IMR-90 (cell line): ENCODE measurements around the gene BBS1. TPM values are rescaled to one million over a fixed set of nuclear protein-coding genes. Genes with fewer than 3 reads are reported as not detected.
A peak's percentile ranks its signal among the peaks of the same experiment; 100 is the strongest.

ENCODE experiments used
- ATAC-seq: fragments of 200-7000 bp; cut with Tn5 transposase; 2 replicates; pipeline ENCODE4 v1.9.1; 2020; ENCODE audit warnings: low read depth, mild to moderate bottlenecking, moderate library complexity
- BruUV-seq: library from RNA; stranded (reverse); fragments of 400-500 nt; replicated peaks from 2 replicates; lab custom pipeline; 2021; lab: Mats Ljungman, UMichigan
- CTCF ChIA-PET: fragments of 300-600 bp; formaldehyde crosslinking; extraction: SDS; loops from one replicate; lab custom pipeline; 2021; ENCODE audit warnings: antibody characterized with exemption; lab: Yijun Ruan, JAX
- POLR2A ChIA-PET: fragments of 300-600 bp; sonication (Branson Sonifier 250); formaldehyde crosslinking; loops from one replicate; lab custom pipeline; 2022; ENCODE audit warnings: antibody characterized with exemption; ENCODE audit not compliant: unreplicated experiment; lab: Charles Lee
- DNase-seq: peaks from one replicate; pipeline ENCODE4 v3.0.0; 2013
- H2AFZ ChIP-seq: replicated peaks from 2 replicates; pipeline ENCODE3; 2013; ENCODE audit warnings: low read length, mild to moderate bottlenecking; ENCODE audit not compliant: poor library complexity
- H2AK5ac ChIP-seq: 2 replicates; pipeline ENCODE4 v1.6.1; 2013; ENCODE audit warnings: low read depth, low read length, inconsistent platforms
- H2AK9ac ChIP-seq: replicated peaks from 2 replicates; pipeline ENCODE3; 2013; ENCODE audit warnings: mild to moderate bottlenecking, low read depth, low read length, moderate library complexity; ENCODE audit not compliant: poor library complexity
- H2BK120ac ChIP-seq: 2 replicates; pipeline ENCODE4 v1.6.1; 2013; ENCODE audit warnings: low read depth, low read length, inconsistent platforms
- H2BK15ac ChIP-seq: 3 replicates; pipeline ENCODE4 v1.6.1; 2013; ENCODE audit warnings: low read depth, low read length, inconsistent platforms
- H2BK20ac ChIP-seq: 2 replicates; pipeline ENCODE4 v1.6.1; 2013; ENCODE audit warnings: low read depth, mild to moderate bottlenecking, inconsistent platforms, low read length, moderate library complexity
- H2BK5ac ChIP-seq: 2 replicates; pipeline ENCODE4 v1.6.1; 2013; ENCODE audit warnings: mild to moderate bottlenecking, low read depth, low read length, inconsistent platforms; ENCODE audit not compliant: poor library complexity, severe bottlenecking
- H3K14ac ChIP-seq: replicated peaks from 2 replicates; pipeline ENCODE4 v1.6.1; 2013; ENCODE audit warnings: low read depth, low read length, inconsistent platforms
- H3K18ac ChIP-seq: 2 replicates; pipeline ENCODE4 v1.6.1; 2013; ENCODE audit warnings: low read depth, low read length, control low read depth
- H3K23ac ChIP-seq: 2 replicates; pipeline ENCODE4 v1.6.1; 2013; ENCODE audit warnings: low read depth, low read length, inconsistent platforms
- H3K27ac ChIP-seq: 2 replicates; pipeline ENCODE4 v1.5.1; 2013; ENCODE audit warnings: mild to moderate bottlenecking, control low read depth, low read length; ENCODE audit not compliant: insufficient read depth
- H3K27me3 ChIP-seq: 2 replicates; pipeline ENCODE4 v1.6.1; 2013; ENCODE audit warnings: low read length; ENCODE audit not compliant: control insufficient read depth, insufficient read depth
- H3K36me3 ChIP-seq: 2 replicates; pipeline ENCODE4 v1.6.1; 2013; ENCODE audit warnings: low read length, mixed read lengths; ENCODE audit not compliant: control insufficient read depth, insufficient read depth
- H3K4ac ChIP-seq: 2 replicates; pipeline ENCODE4 v1.6.1; 2013; ENCODE audit warnings: low read depth, low read length, inconsistent platforms
- H3K4me1 ChIP-seq: 2 replicates; pipeline ENCODE4 v1.6.1; 2013; ENCODE audit warnings: low read length, mixed read lengths; ENCODE audit not compliant: control insufficient read depth, insufficient read depth
- H3K4me2 ChIP-seq: 2 replicates; pipeline ENCODE4 v1.6.1; 2013; ENCODE audit warnings: low read depth, mild to moderate bottlenecking, control low read depth, low read length, moderate library complexity
- H3K4me3 ChIP-seq: 2 replicates; pipeline ENCODE4 v1.5.1; 2013; ENCODE audit warnings: low read depth, mild to moderate bottlenecking, control low read depth, low read length, moderate library complexity; ENCODE audit not compliant: insufficient read depth
- H3K56ac ChIP-seq: 2 replicates; pipeline ENCODE4 v1.6.1; 2013; ENCODE audit warnings: low read length, inconsistent platforms; ENCODE audit not compliant: insufficient read depth; ENCODE audit errors: extremely low read depth
- H3K79me1 ChIP-seq, 2 experiments: 2 replicates each; pipeline ENCODE4 v1.6.1; 2013; ENCODE audit warnings: low read length in 2 of 2, inconsistent platforms in 1 of 2, low read depth in 1 of 2
- H3K9ac ChIP-seq: 2 replicates; pipeline ENCODE4 v1.6.1; 2013; ENCODE audit warnings: low read depth, low read length, control low read depth
- H3K9me1 ChIP-seq: 2 replicates; pipeline ENCODE4 v1.6.1; 2013; ENCODE audit warnings: low read length, inconsistent platforms; ENCODE audit not compliant: insufficient read depth
- H3K9me3 ChIP-seq: 2 replicates; pipeline ENCODE4 v1.6.1; 2013; ENCODE audit warnings: low read length; ENCODE audit not compliant: control insufficient read depth, insufficient read depth
- H4K20me1 ChIP-seq: 2 replicates; pipeline ENCODE4 v1.6.1; 2013; ENCODE audit warnings: low read length, inconsistent platforms; ENCODE audit not compliant: insufficient read depth
- H4K5ac ChIP-seq: 2 replicates; pipeline ENCODE4 v1.6.1; 2013; ENCODE audit warnings: mild to moderate bottlenecking, low read depth, low read length, control low read depth
- H4K8ac ChIP-seq, 2 experiments: 2 replicates each; pipeline ENCODE4 v1.6.1; 2013; ENCODE audit warnings: low read depth in 2 of 2, low read length in 2 of 2, control low read depth in 1 of 2, inconsistent platforms in 1 of 2
- H4K91ac ChIP-seq: 2 replicates; pipeline ENCODE4 v1.6.1; 2013; ENCODE audit warnings: low read depth, low read length, inconsistent platforms; ENCODE audit not compliant: insufficient read depth
- CHD1 ChIP-seq: IDR thresholded peaks from 2 replicates; pipeline ENCODE4 v1.6.1; 2012; ENCODE audit warnings: low read depth, low read length, improper control_type of control experiment
- FOS ChIP-seq: fragments of 150-350 bp; IDR thresholded peaks from 2 replicates; pipeline ENCODE4 v1.6.1; 2016; ENCODE audit warnings: low read depth, low read length
- MAFK ChIP-seq: IDR thresholded peaks from 2 replicates; pipeline ENCODE4 v1.6.1; 2012; ENCODE audit warnings: low read depth, low read length, improper control_type of control experiment
- MXI1 ChIP-seq: IDR thresholded peaks from 2 replicates; pipeline ENCODE4 v1.6.1; 2012; ENCODE audit warnings: low read depth, mild to moderate bottlenecking, low read length, moderate library complexity, borderline replicate concordance
- NFE2L2 ChIP-seq: fragments of 150-350 bp; IDR thresholded peaks from 2 replicates; pipeline ENCODE4 v1.6.1; 2016; ENCODE audit warnings: low read depth, mild to moderate bottlenecking, low read length
- POLR2A ChIP-seq: IDR thresholded peaks from 2 replicates; pipeline ENCODE4 v1.6.1; 2012; ENCODE audit warnings: mild to moderate bottlenecking, low read depth, low read length
- RAD21 ChIP-seq: IDR thresholded peaks from 2 replicates; pipeline ENCODE4 v1.6.1; 2012; ENCODE audit warnings: low read length, improper control_type of control experiment
- RCOR1 ChIP-seq: IDR thresholded peaks from 2 replicates; pipeline ENCODE4 v1.6.1; 2012; ENCODE audit warnings: mild to moderate bottlenecking, low read length, improper control_type of control experiment; ENCODE audit not compliant: insufficient replicate concordance
- RFX5 ChIP-seq: IDR thresholded peaks from 2 replicates; pipeline ENCODE4 v1.8.0; 2012; ENCODE audit warnings: low read depth, mild to moderate bottlenecking, low read length, moderate library complexity
- WGBS, 2 experiments: methylation state at CpG; one replicate each; pipeline versions ENCODE4 v1.1.5 to v1.1.7; 2013; ENCODE audit warnings: missing lambda C conversion rate in 2 of 2; ENCODE audit not compliant: insufficient read length in 1 of 2; ENCODE audit errors: extremely low coverage in 2 of 2; 5-methylcytosine and 5-hydroxymethylcytosine counted together
- dilution Hi-C: fragments of 300-500 bp; cut with HindIII; formaldehyde crosslinking; loops from one replicate; pipeline ENCODE4 v1.14.3; 2018; ENCODE audit warnings: low sequenced_read_pairs; ENCODE audit not compliant: unreplicated experiment
- in situ Hi-C: fragments of 300-500 bp; cut with MboI; formaldehyde crosslinking; loops from 3 replicates; pipeline ENCODE4 v1.14.3; 2019; ENCODE audit warnings: low sequenced_read_pairs, inconsistent platforms, mixed read lengths
- intact Hi-C: fragments of 100-400 bp; cut with micrococcal nuclease; formaldehyde crosslinking; loops from 2 replicates; pipeline ENCODE4 v1.10.0; 2022
- polyA plus RNA-seq, 3 experiments: library from polyadenylated mRNA; depleted of rRNA; stranded (reverse); fragments of >200 nt; gene quantifications; 2 replicates each; pipeline ENCODE4 v1.2.3, GENCODE V29; 2012; ENCODE audit warnings: low replicate concordance in 1 of 3
- total RNA-seq: library from RNA; depleted of rRNA; stranded (reverse); fragments of >200 nt; gene quantifications from 2 replicates; pipeline ENCODE4 v1.2.3, GENCODE V29; 2012
- TF ChIP-seq, protein P1 (sequence below): fragments of 150-350 bp; IDR thresholded peaks from 2 replicates; pipeline ENCODE4 v1.6.1; 2016; ENCODE audit warnings: low read depth, mild to moderate bottlenecking, low read length, moderate library complexity, borderline replicate concordance

Gene BBS1
- total and polyA plus RNA-seq, 2 of the 4 experiments (the other 2 are of a cell fraction), result 16.5 to 20.6 TPM

GRCh38 chr11:66529069-66529468 lies 18.6 kb downstream of the BBS1 start:
- Histone ChIP-seq H3K9ac (no peak overlapping the region), H3K56ac (no peak overlapping the region), H3K4ac (no peak overlapping the region), H4K8ac (no peak overlapping the region), H2AK9ac (no peak overlapping the region), H3K9me1 (0 out of 2 replicates have a peak, but pooled peaks cover 3% of the 10 kb centered on the region), H2BK20ac (no peak overlapping the region), H2AK5ac (no peak overlapping the region), H3K14ac (no peak overlapping the region), H3K79me1 (no peaks in the 10 kb centered on the region), H2BK120ac (no peak overlapping the region), H3K27me3 (no peaks in the 10 kb centered on the region), H3K23ac (no peak overlapping the region), H3K4me1 (no peaks in the 10 kb centered on the region), H3K4me3 (no peak overlapping the region), H4K5ac (no peak overlapping the region), H3K9me3 (no peaks in the 10 kb centered on the region), H2BK15ac (no peak overlapping the region), H4K91ac (no peak overlapping the region), H3K27ac (no peak overlapping the region), H3K18ac (no peak overlapping the region), H2BK5ac (no peak overlapping the region), H3K36me3 (peaks cover 4% of the 10 kb centered on the region), H2AFZ (peak overlapping the region; percentile 32), H3K4me2 (no peak overlapping the region), H4K20me1 (no peaks in the 10 kb centered on the region; the same call in 1 of the 2 replicates)
- POLR2A ChIA-PET, result no interaction called here
- BruUV-seq, result no TSS peak
- no peak for TF ChIP-seq POLR2A
- TF ChIP-seq CHD1, result no peak
- TF ChIP-seq RAD21, result no peak
- TF ChIP-seq, protein P1, sequence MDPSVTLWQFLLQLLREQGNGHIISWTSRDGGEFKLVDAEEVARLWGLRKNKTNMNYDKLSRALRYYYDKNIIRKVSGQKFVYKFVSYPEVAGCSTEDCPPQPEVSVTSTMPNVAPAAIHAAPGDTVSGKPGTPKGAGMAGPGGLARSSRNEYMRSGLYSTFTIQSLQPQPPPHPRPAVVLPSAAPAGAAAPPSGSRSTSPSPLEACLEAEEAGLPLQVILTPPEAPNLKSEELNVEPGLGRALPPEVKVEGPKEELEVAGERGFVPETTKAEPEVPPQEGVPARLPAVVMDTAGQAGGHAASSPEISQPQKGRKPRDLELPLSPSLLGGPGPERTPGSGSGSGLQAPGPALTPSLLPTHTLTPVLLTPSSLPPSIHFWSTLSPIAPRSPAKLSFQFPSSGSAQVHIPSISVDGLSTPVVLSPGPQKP, result no peak
- no peak for TF ChIP-seq MAFK
- no peak for TF ChIP-seq NFE2L2
- no peak for TF ChIP-seq FOS
- no peak for TF ChIP-seq RCOR1
- no peak for TF ChIP-seq RFX5
- no peak for TF ChIP-seq MXI1
- intact Hi-C loops (no loop called here), in situ Hi-C loops (no loop called here), dilution Hi-C loops (no loop called here)
- ATAC-seq (no peak), DNase-seq (no peak)
- CTCF ChIA-PET, result no interaction called here
- WGBS, 2 experiments, result 100% methylated on average over 3 of the region's 10 CpGs; no CpG with 5 or more reads in 1 of the 2 experiments
